Breast epithelium (tissue), 3 donors: ENCODE results near the gene KLK15.

Experiments
- POLR2A ChIP-seq: fragments of 450-650 bp; IDR thresholded peaks from one replicate; pipeline ENCODE4 v1.6.1; 2016; ENCODE audit warnings: antibody characterized with exemption, mild to moderate bottlenecking, moderate library complexity
- POLR2AphosphoS5 ChIP-seq, 3 donors: sonication (generic); formaldehyde crosslinking; IDR thresholded peaks; one replicate each; pipeline ENCODE4 v1.6.1; 2017; ENCODE audit warnings: antibody characterized with exemption in 3 of 3
- TF ChIP-seq, protein P1 (sequence below), 3 donors: fragments of 450-650 bp; IDR thresholded peaks; one replicate each; pipeline ENCODE4 v1.5.1; 2016 to 2017; ENCODE audit warnings: antibody characterized with exemption in 3 of 3, mild to moderate bottlenecking in 3 of 3, moderate library complexity in 3 of 3

DNA sequence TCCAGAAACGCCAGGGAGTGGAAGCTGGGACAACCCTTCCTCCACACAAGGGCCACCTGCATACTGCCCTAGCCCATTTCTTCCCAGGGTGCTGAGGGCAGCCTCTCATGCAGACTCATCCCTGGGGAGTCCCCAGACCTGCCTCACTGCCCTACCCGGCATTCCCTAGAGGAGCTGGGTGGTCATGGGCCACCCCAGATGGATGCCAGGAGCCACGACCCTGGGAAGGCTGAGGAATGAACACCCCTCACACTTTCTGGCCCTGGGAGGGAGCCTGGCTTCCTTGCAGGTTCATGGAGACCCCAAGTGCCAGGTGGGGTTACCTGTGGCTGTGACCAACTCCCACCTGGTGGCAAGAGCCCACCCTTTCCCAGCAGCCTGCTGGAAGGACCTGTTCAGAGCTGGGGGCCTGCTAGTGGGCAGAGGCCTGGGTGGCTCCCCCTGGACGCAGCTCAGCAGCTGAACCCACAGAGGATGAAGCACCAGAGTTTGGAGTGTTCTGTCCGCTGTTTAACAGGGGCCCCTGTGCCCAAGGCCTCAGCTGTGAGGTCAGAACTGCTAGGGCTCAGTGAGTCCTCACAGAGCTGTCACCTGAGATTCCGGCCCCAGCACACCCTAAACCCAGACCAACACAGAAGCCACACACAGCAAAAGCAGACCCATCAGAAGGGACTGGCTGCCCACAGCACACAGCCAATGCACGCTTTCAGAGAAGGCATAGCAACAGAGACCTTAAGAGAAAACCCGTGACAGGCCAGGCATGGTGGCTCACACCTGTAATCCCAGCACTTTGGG, 36.5 kb downstream of the KLK15 start:
- TF ChIP-seq POLR2A, result no peak
- TF ChIP-seq, protein P1, sequence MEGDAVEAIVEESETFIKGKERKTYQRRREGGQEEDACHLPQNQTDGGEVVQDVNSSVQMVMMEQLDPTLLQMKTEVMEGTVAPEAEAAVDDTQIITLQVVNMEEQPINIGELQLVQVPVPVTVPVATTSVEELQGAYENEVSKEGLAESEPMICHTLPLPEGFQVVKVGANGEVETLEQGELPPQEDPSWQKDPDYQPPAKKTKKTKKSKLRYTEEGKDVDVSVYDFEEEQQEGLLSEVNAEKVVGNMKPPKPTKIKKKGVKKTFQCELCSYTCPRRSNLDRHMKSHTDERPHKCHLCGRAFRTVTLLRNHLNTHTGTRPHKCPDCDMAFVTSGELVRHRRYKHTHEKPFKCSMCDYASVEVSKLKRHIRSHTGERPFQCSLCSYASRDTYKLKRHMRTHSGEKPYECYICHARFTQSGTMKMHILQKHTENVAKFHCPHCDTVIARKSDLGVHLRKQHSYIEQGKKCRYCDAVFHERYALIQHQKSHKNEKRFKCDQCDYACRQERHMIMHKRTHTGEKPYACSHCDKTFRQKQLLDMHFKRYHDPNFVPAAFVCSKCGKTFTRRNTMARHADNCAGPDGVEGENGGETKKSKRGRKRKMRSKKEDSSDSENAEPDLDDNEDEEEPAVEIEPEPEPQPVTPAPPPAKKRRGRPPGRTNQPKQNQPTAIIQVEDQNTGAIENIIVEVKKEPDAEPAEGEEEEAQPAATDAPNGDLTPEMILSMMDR (IDR thresholded peaks at IDR 0.05), result no peak
- TF ChIP-seq POLR2AphosphoS5 (IDR thresholded peaks at IDR 0.05), result no peak
